Colonic mucosa (tissue), 4 donors: ENCODE results near the gene NMB. TPM values are rescaled to one million over a fixed set of nuclear protein-coding genes. Genes with fewer than 3 reads are reported as not detected.
"Not testable (repeated sequence)": the region's sequence is repeated elsewhere in the genome, so short reads cannot be mapped to it uniquely, and the experiment has no call there.

Experiments used
- DNase-seq: peaks from one replicate; pipeline ENCODE4 v3.0.0-alpha.2; 2020
- H3K27ac ChIP-seq: fragments of 200-600 bp; one replicate; pipeline ENCODE4 v1.8.0; 2021
- H3K27me3 ChIP-seq: fragments of 200-600 bp; one replicate; pipeline ENCODE4 v1.8.0; 2021
- H3K36me3 ChIP-seq: fragments of 200-600 bp; one replicate; pipeline ENCODE4 v1.8.0; 2021
- H3K4me1 ChIP-seq: fragments of 200-600 bp; one replicate; pipeline ENCODE4 v1.8.0; 2021; ENCODE audit warnings: mild to moderate bottlenecking
- H3K4me3 ChIP-seq: fragments of 200-600 bp; one replicate; pipeline ENCODE4 v1.8.0; 2021
- H3K9ac ChIP-seq, 2 donors: one replicate each; pipeline ENCODE4 v1.7.0; 2013; ENCODE audit warnings: control low read depth in 2 of 2, low read depth in 2 of 2, low read length in 2 of 2
- H3K9me3 ChIP-seq: fragments of 200-600 bp; one replicate; pipeline ENCODE4 v1.8.0; 2021
- intact Hi-C: fragments of 100-400 bp; cut with DNase I; formaldehyde crosslinking; loops from one replicate; pipeline ENCODE4 v1.14.1; 2022
- total RNA-seq, 2 donors: library from RNA; stranded (reverse); fragmentation: NEBNext Ultra II Directional in 1 of 2; extraction: Animal tissue kit (Norgen Biotek cat#: 25700) in 1 of 2; gene quantifications; one replicate each; pipeline ENCODE4 v1.2.1, GENCODE V29; 2021
- TF ChIP-seq, protein P1 (sequence below): fragments of 200-600 bp; IDR thresholded peaks from one replicate; pipeline ENCODE4 v1.8.0; 2022; ENCODE audit warnings: antibody characterized with exemption, mild to moderate bottlenecking
- donor health status: healthy.
- donor health status: DM: no; HTN: no; CAD: no.
- donor health status: DM: no; HTN: no; CAD: no.

NMB gene
- total RNA-seq, 2 donors from 2014 or later = 2.8 to 4.4 TPM

DNA sequence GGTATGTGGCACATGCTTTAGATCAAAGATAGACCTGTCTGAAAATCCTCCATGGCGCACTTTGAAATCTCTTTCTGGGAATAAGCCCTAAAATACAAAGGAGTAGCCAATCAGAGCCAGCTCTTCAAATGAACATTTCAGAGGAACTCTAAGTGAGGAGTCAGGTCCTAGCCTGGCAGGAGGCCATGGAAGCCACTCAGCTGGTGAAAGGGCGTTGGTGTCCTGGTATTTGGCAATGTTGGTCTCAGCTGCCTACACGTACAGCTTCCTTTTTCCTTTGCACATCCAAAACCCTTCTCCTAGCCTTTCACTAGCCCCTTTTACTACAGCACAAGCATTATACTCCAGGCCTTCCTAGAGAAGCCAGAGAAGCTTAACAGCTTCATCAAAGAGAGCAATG, 9.5 kb downstream of the NMB start:
- intact Hi-C loops = loop anchor here (10.0 kb wide), 1 partner anchor 54 kb away; no protein-coding TSS in a partner anchor
- Histone ChIP-seq H3K27me3 (no peaks in the 10 kb centered on the region), H3K4me1 (peaks cover 5% of the 10 kb centered on the region), H3K9me3 (no peaks in the 10 kb centered on the region), H3K4me3 (no peak overlapping the region), H3K9ac (no peak overlapping the region), H3K27ac (no peak overlapping the region), H3K36me3 (peaks cover 10% of the 10 kb centered on the region)
- TF ChIP-seq, protein P1, sequence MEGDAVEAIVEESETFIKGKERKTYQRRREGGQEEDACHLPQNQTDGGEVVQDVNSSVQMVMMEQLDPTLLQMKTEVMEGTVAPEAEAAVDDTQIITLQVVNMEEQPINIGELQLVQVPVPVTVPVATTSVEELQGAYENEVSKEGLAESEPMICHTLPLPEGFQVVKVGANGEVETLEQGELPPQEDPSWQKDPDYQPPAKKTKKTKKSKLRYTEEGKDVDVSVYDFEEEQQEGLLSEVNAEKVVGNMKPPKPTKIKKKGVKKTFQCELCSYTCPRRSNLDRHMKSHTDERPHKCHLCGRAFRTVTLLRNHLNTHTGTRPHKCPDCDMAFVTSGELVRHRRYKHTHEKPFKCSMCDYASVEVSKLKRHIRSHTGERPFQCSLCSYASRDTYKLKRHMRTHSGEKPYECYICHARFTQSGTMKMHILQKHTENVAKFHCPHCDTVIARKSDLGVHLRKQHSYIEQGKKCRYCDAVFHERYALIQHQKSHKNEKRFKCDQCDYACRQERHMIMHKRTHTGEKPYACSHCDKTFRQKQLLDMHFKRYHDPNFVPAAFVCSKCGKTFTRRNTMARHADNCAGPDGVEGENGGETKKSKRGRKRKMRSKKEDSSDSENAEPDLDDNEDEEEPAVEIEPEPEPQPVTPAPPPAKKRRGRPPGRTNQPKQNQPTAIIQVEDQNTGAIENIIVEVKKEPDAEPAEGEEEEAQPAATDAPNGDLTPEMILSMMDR = no peak
- DNase-seq = no peak

DNA sequence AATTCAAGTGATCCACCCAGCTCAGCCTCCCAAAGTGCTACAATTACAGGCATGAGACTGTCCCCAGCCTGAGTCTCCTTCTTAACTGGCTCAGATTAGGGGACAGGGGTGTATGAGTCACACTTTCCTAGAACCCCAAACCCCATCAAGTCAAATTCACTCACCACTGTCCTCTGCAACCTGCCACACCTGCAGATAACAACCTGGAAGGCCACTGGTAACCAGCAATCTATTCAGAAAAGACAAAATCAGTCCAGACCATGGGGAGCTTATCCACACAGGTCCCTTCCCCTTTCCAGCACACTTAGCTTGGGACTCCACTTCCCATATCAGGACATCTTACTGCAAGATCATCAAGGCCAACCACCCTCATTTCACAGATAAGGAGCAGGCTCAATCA, 10.3 kb downstream of the NMB start:
- H3K9me3 ChIP-seq = no peaks in the 10 kb centered on the region

DNA sequence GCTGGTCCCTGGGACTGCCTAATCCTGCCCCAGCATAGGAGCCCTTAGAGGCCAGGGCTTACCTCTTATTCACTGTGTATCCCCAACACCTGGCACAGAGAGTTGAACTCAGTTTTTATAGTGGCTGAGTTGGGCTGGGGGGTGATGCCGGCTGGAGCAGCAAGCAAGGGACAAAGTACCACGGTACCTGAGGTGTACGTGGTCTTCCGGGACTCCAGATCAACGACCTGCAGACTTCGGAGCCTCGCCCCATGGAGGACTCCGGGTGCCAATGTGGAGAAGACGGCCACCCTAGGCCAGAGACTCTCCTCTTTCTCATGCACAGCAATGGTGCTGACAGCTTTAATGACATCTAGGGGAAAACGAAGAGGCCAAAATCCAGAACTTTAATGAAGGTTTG, 12.0 kb downstream of the NMB start:
- H3K27ac ChIP-seq = no peak overlapping the region
- no peak for DNase-seq
- no peak overlapping the region for H3K9ac ChIP-seq
- H3K9me3 ChIP-seq = no peaks in the 10 kb centered on the region
- intact Hi-C loops = loop anchor here (10.0 kb wide), 1 partner anchor 51 kb away; no protein-coding TSS in a partner anchor
- TF ChIP-seq, protein P1 = no peak
- peaks cover 18% of the 10 kb centered on the region for H3K36me3 ChIP-seq
- no peaks in the 10 kb centered on the region for H3K4me1 ChIP-seq
- H3K4me3 ChIP-seq = no peak overlapping the region
- H3K27me3 ChIP-seq = no peaks in the 10 kb centered on the region

More for the DNA sequence above, 10.3 kb downstream of the NMB start:
- intact Hi-C loops = loop anchor here (10.0 kb wide), 1 partner anchor 53 kb away; no protein-coding TSS in a partner anchor
- TF ChIP-seq, protein P1 = no peak
- no peaks in the 10 kb centered on the region for H3K4me1 ChIP-seq
- no peaks in the 10 kb centered on the region for H3K27me3 ChIP-seq
- H3K4me3 ChIP-seq = no peak overlapping the region
- peaks cover 10% of the 10 kb centered on the region for H3K36me3 ChIP-seq
- no peak overlapping the region for H3K9ac ChIP-seq
- DNase-seq = no peak
- no peak overlapping the region for H3K27ac ChIP-seq

DNA sequence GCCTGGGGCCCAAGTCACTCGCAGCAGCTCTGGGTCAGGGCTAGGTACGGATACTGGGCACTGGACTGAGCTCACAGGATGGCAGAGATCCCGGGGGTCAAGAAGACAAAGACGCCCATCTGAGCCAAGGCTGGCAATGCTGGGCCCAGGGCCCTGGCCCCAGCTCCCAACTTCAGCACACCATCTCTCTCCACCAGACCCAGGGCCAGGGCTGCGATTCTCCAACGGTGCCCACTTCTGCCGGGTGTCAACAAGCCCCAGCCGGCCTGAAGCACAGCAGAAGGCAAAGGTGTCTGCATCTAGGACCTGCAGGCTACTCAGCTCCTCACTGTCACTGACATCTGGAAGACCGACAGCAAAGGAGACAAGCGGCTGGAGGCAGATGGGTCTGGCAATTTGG, 12.5 kb downstream of the NMB start:
- Histone ChIP-seq H3K27me3 (no peaks in the 10 kb centered on the region), H3K36me3 (peaks cover 18% of the 10 kb centered on the region), H3K27ac (no peak overlapping the region), H3K9ac (no peak overlapping the region), H3K4me3 (no peak overlapping the region), H3K4me1 (no peaks in the 10 kb centered on the region), H3K9me3 (no peaks in the 10 kb centered on the region)
- intact Hi-C loops = loop anchor here (10.0 kb wide), 1 partner anchor 51 kb away; no protein-coding TSS in a partner anchor
- no peak for DNase-seq
- TF ChIP-seq, protein P1 = no peak

DNA sequence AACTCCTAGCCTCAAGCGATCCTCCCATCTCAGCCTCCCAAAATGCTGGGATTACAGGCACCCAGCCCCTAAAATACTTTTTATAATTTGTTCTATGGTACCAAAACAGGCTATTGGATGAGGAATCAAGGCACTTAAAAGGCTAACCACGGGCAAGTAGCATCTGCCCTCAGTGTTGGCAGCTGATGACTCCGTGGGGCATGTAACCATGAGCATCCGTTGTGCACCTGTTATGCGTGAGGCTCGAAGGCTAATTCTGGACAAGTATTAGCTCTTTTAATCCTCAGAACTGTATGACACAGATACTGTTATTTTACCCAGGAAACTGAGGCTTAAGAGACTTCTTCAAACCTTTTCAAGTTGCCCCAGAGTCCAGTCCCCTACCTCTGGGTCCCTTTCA, 14.2 kb downstream of the NMB start:
- no peak overlapping the region for H3K9ac ChIP-seq
- intact Hi-C loops = loop anchor here (10.0 kb wide), 1 partner anchor 49 kb away; no protein-coding TSS in a partner anchor
- H3K36me3 ChIP-seq = peaks cover 27% of the 10 kb centered on the region
- H3K9me3 ChIP-seq = no peaks in the 10 kb centered on the region
- no peak for DNase-seq
- TF ChIP-seq, protein P1 = no peak
- no peak overlapping the region for H3K4me3 ChIP-seq
- no peak overlapping the region for H3K27ac ChIP-seq
- no peaks in the 10 kb centered on the region for H3K27me3 ChIP-seq
- H3K4me1 ChIP-seq = no peaks in the 10 kb centered on the region

DNA sequence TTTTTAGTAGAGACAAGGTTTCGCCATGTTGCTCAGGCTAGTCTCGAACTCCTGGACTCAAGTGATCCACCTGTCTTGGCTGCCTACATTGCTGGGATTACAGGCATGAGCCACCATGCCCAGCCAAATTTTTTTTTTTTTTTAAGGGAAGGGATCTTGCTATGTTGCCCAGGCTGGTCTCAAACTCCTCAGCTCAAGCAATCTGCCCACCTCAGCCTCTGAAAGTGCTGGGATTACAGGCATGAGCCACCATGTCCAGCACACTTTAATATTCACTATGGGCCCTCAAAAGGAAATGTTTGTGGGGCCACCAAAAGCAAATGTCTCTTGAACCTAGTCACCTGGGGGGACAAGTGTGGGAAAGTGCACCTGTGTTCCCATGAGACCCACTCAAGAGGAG, 15.4 kb downstream of the NMB start:
- not testable (repeated sequence) for H3K4me3 ChIP-seq, H3K9me3 ChIP-seq, H3K27ac ChIP-seq, DNase-seq, H3K4me1 ChIP-seq, H3K9ac ChIP-seq, H3K27me3 ChIP-seq
- H3K36me3 ChIP-seq = peaks cover 21% of the 10 kb centered on the region
- intact Hi-C loops = loop anchor here (10.0 kb wide), 1 partner anchor 48 kb away; no protein-coding TSS in a partner anchor

DNA sequence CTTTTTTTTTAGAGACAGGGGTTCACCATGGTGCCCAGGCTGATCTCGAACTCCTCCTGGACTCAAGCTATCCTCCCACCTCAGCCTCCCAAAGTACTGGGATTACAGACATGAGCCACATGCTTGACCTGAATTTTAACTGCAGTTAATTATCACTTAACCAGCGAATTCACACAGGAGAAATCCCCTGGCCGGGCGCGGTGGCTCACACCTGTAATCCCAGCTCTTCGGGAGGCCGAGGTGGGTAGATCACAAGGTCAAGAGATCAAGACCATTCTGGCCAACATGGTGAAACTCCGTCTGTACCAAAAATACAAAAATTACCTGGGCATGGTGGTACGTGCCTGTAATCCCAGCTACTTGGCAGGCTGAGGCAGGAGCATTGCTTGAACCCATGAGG, 16.1 kb downstream of the NMB start:
- not testable (repeated sequence) for H3K4me1 ChIP-seq, H3K27me3 ChIP-seq, H3K9me3 ChIP-seq, DNase-seq, H3K9ac ChIP-seq, H3K4me3 ChIP-seq, H3K27ac ChIP-seq
- peaks cover 21% of the 10 kb centered on the region for H3K36me3 ChIP-seq
- intact Hi-C loops = loop anchor here (10.0 kb wide), 1 partner anchor 47 kb away; no protein-coding TSS in a partner anchor
